Measurements from ENCODE around the gene TXNRD1. TPM values are rescaled to one million over a fixed set of nuclear protein-coding genes. Genes with fewer than 3 reads are reported as not detected.

TXNRD1 gene
- total RNA-seq, 4 donors from 2014 or later, result 111 to 140 (median 128) TPM

- H3K27me3 ChIP-seq, result no peaks in the 10 kb centered on the region
- H3K27ac ChIP-seq, result no peak overlapping the region
- H3K4me1 ChIP-seq, result no peaks in the 10 kb centered on the region
- H3K9me3 ChIP-seq, result no peaks in the 10 kb centered on the region
- no peak for DNase-seq (ENCODE audit: low spot score in 2 of 2)
- TF ChIP-seq POLR2A (IDR thresholded peaks at IDR 0.05), result no peak
- TF ChIP-seq EP300 (IDR thresholded peaks at IDR 0.05), result no peak
- no peak for TF ChIP-seq CTCF (IDR thresholded peaks at IDR 0.05)
- no peaks in the 10 kb centered on the region for H3K36me3 ChIP-seq
- WGBS, 2 donors, result 90 to 100% methylated on average over 1 of the region's 1 CpG
- no peak overlapping the region for H3K4me3 ChIP-seq
These were observed 64.5 kb downstream of the TXNRD1 start for GRCh38 chr12:104280111-104280510.

DNA sequence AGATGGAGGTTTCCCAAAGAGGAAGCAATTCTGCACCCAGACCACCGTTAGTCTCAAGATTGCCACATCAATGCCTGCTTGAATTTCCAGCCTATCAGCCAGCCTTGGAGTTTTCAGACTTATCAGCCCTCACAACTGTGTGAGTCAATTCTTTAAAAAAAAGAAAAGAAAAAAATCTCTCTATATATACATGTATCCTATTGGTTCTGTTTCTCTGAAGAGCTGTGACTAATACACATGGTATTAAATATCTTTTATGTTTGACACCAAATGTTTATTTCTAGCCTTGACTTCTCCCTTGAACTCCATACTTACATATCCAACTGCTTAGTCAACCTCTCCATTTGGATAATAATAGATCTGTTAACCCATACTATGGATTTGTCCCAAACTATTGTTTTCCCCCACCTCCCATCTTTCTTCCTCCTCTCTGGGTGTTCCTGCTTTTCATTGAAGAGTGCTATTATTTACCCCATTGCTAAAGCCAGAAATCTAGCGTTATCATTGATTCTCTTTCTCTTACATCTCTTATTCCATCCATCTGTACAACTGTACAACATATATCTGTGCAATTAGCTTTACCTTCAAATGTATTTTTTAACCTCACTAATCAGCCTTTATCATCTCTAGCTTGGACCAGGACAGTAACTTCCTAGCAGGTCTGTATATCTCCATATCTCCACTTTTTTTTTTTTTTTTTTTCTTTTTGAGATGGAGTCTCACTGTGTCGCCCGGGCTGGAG, 65.3 kb downstream of the TXNRD1 start:
- Histone ChIP-seq H3K4me3 (no peak overlapping the region), H3K27me3 (no peaks in the 10 kb centered on the region), H3K9me3 (no peaks in the 10 kb centered on the region), H3K4me1 (peaks cover 0 to 7% (median 4%) of the 10 kb centered on the region in 4 donors), H3K36me3 (no peaks in the 10 kb centered on the region), H3K27ac (no peak overlapping the region)
- DNase-seq (ENCODE audit: low spot score in 2 of 2), result no peak
- WGBS, 2 donors, result 67 to 78% methylated on average over 4 of the region's 4 CpGs
- TF ChIP-seq CTCF (IDR thresholded peaks at IDR 0.05) (no peak), POLR2A (IDR thresholded peaks at IDR 0.05) (no peak), EP300 (IDR thresholded peaks at IDR 0.05) (no peak)

DNA sequence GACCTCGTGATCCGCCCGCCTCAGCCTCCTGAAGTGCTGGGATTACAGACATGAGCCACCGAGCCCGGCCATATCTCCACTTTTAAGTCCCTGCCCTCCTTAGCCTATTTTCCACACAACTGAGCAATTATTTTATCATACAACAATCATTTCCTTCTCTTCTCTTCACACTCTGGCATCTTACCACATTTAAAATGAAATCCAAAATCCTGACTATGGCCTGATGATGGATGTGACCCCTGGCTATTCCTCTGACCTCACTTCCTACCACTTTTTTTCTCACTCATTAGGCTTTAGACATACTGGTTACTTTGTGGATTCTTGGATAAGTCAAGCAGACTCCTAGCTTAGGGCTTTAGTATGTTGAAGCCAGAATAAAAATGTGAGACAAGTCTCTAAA, 66.1 kb downstream of the TXNRD1 start:
- Histone ChIP-seq H3K4me3 (no peak overlapping the region), H3K4me1 (peaks cover 0 to 13% (median 11%) of the 10 kb centered on the region in 4 donors), H3K36me3 (no peaks in the 10 kb centered on the region), H3K27ac (no peak overlapping the region), H3K27me3 (no peaks in the 10 kb centered on the region), H3K9me3 (no peaks in the 10 kb centered on the region)
- WGBS, 2 donors, result 88% methylated on average over 5 of the region's 5 CpGs
- TF ChIP-seq CTCF (IDR thresholded peaks at IDR 0.05), result no peak
- no peak for TF ChIP-seq POLR2A (IDR thresholded peaks at IDR 0.05)
- no peak for TF ChIP-seq EP300 (IDR thresholded peaks at IDR 0.05)
- no peak for DNase-seq (ENCODE audit: low spot score in 2 of 2)

DNA sequence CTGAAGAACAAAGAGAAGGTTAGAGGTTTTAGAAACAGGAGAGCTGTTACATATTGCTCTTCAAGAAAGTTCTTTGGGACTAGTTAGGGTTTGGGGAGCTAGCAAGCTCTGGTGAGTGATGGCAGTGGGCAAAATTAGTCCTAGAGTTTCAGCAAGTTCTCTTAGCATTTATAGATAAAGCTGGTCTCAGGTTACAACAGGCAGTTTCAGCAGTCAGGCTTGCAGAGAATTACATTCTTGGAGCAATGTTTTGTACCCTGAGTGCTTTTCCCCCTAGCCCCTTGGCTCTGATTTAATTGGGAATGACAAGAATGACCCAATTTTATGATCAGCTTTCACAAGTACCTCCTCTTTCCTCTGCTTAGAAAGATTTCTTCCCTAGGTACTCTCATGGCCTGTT, 66.5 kb downstream of the TXNRD1 start:
- no peaks in the 10 kb centered on the region for H3K27me3 ChIP-seq
- no peak for DNase-seq (ENCODE audit: low spot score in 2 of 2)
- no peaks in the 10 kb centered on the region for H3K36me3 ChIP-seq
- H3K4me3 ChIP-seq, result no peak overlapping the region
- H3K27ac ChIP-seq, result no peak overlapping the region
- H3K4me1 ChIP-seq, result peaks cover 0 to 13% (median 11%) of the 10 kb centered on the region in 4 donors
- H3K9me3 ChIP-seq, result no peaks in the 10 kb centered on the region
- TF ChIP-seq POLR2A (IDR thresholded peaks at IDR 0.05), result no peak
- no peak for TF ChIP-seq EP300 (IDR thresholded peaks at IDR 0.05)
- TF ChIP-seq CTCF (IDR thresholded peaks at IDR 0.05), result no peak

DNA sequence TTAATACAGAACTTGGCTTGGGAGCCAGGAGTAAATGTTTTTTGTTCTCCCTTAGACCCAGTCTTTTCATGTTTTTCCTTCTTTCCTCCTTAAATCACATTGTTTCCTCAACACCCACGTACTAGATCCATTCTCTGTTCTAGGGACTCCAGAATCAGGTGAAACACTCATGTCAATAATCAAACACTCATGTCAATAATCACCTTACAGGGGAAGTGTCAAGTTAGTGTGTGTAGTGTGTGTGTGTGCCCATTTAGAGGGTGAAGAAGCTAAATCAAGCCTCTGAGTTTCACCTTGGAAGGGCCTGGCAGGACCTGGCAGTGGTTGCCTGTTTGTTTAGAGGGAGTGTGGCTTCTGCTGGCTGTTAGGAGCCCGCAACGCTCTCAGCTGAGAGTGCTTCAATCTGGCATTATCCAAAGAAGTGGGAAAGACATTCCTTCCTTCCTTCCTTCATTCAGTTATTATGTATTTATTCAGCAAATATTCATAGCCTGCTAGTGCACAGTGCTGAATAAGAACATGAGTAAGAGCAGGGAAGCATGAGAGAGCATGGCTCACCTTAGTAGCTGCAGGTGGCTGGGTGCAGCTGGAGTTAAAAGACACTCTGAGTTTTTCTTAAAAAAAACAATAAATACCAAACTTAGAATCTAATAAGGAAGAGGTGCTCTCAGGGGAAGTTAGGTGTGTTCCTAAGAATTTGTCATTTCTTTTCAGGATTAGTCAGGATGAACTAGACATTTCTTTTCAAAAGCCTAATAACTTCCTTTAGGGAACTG, 70.3 kb downstream of the TXNRD1 start:
- peak overlapping the region in 3 of 4 donors; percentile 72 to 84 (median 74) for H3K4me3 ChIP-seq
- no peak for DNase-seq (ENCODE audit: low spot score in 2 of 2)
- WGBS, 2 donors, result 66 to 74% methylated on average over 3 of the region's 3 CpGs
- TF ChIP-seq CTCF (IDR thresholded peaks at IDR 0.05) (no peak), EP300 (IDR thresholded peaks at IDR 0.05) (no peak), POLR2A (IDR thresholded peaks at IDR 0.05) (no peak)
- H3K27me3 ChIP-seq, result no peaks in the 10 kb centered on the region
- H3K4me1 ChIP-seq, result peaks cover 0 to 26% (median 21%) of the 10 kb centered on the region in 4 donors
- H3K27ac ChIP-seq, result peak overlapping the region; percentile 49 to 93 (median 92)
- H3K36me3 ChIP-seq, result peaks cover 0 to 2% (median 0%) of the 10 kb centered on the region in 3 donors
- H3K9me3 ChIP-seq, result no peaks in the 10 kb centered on the region
